Measurements from ENCODE around the gene CFAP61.

The CFAP61 gene

DNA sequence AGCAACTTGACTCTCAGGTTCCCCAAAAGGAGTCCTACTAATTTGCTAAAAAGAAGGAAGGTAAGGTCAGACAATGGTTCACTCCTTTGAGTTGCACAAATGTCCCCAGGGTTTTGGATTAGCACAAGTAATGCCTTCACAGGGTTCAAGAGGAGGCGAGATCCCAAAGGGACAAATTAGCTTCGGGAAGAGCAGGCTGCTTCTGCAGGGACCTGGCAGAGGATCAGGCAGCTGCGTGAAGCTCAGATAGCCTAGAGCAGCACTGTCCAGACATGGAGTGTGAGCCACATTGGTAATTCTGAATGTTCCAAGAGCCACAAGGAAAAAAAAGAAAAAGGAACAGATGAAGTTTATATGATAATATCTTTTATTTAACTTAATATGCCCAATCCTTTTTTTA is 115.4 kb downstream of the CFAP61 start:
- DNase-seq (ENCODE audit: low spot score), result no peak

DNA sequence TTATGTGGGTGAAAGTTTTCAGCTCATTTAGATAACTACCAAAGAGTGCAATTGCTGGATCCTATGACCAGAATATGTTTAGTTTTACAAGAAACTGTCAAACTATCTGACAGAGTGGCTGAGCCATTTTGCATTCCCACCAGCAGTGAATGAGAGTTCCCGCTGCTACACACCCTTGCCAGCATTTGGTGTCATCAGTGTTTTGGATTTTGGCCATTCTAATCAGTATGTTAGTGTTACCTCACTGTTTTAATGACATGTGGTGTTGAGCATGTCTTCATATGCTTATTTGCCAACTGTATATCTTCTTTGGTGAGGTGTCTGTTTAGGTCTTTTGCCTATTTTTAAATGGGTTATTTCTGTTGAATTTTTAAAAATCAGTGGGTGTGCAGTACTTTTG is 120.9 kb downstream of the CFAP61 start:
- DNase-seq (ENCODE audit: low spot score), result no peak

DNA sequence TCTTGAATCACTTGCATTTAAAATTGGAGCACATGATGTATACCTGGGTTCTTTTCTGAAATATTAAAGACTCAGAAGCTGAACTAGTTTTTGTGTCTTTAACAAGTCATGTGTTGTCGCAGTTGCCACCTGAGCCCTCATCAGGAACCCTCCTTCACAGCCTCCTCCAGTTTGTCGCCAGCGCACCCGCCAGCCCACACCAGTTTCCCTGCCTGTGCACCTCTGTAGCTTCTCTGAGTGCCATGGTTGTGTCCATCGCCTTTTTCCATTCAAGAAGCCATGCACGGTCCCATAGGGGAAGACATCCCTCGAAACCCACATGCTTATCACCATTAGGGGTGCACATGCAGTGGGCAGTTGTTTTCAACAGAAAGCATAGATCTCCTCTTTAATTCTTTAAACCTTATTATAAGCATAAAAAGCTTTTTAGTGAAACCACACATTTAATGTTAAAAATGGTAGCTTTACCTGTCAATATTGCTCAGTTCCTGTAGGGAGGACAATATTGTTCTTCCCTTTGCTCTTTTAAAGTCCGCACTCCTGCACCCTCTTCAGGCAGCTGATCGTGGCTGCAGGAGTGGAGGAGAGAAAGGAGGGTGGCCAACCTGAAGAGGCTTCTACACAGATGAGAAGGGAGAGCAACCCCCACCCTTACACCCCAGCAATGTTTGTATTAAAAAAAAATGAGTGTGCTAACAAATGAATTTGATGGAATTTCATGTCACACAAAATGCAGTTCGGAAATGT is 121.9 kb downstream of the CFAP61 start:
- DNase-seq (ENCODE audit: low spot score), result no peak

DNA sequence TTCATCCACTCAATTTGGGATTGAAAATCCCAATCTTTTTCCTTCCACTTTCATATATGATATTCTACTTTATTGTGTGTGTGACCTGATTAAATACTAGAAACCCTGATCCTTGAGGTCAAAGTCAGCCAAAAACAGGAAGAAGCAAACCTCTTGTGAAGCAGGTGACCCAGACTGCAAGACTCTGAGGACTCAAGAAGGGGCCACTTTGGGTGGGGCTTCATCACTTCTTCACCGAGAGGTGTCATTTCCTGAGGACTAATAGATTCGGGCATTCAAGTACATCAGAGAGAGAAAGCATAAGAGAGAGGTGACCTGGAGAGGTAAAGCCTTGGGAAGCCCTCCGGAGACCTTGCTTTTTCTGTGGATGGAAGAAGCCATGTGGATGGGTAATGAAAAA is 129.0 kb downstream of the CFAP61 start:
- DNase-seq (ENCODE audit: low spot score), result no peak

GRCh38 chr20:20184149-20184548 is 131.8 kb downstream of the CFAP61 start:
- no peak for DNase-seq (ENCODE audit: low spot score)

GRCh38 chr20:20184706-20185105 is 132.4 kb downstream of the CFAP61 start:
- DNase-seq (ENCODE audit: low spot score), result no peak

GRCh38 chr20:20188647-20189046 is 136.3 kb downstream of the CFAP61 start:
- no peak for DNase-seq (ENCODE audit: low spot score)

GRCh38 chr20:20192366-20192765 is 140.0 kb downstream of the CFAP61 start:
- no peak for DNase-seq (ENCODE audit: low spot score)

- DNase-seq (ENCODE audit: low spot score), result no peak
Measured at GRCh38 chr20:20195021-20195705, 142.8 kb downstream of the CFAP61 start.

DNA sequence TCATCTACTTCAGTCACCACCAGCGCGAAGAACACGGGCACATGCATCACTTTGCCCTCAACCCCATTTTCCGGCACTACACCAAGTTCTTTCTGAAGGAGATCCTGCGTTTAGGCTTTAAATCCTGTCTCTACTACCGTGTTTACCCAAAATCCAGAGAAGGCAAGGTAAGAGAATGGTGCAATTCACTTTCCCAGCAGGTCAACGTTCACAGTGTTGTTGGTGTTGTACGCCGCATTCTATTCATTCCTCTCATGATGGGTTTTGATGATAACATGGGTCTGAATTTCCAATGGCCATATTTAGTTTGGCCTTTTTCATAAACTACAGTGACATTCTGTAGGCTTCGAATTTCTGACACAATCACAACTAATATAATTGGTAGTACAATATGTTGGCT is 144.3 kb downstream of the CFAP61 start:
- no peak for DNase-seq (ENCODE audit: low spot score)

DNA sequence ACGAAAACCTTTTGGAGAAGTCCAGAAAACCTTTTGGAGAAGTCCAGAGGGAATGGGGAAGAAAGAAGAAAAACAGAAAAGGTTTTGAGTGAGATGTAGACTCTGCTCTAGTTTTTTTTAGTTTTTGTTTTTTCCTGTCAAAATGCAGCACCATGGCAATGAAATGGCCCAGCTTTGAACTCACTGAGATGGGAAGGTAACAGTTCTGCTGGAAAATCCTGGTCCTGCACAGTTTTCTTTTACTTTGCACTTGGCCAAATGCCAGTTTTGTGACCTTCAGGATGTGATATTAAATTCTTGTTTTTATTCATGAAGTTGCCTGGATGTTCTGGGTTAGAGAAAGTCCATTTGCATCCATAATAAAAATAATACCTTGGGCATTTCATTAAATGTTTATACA is 145.7 kb downstream of the CFAP61 start:
- DNase-seq (ENCODE audit: low spot score), result no peak

DNA sequence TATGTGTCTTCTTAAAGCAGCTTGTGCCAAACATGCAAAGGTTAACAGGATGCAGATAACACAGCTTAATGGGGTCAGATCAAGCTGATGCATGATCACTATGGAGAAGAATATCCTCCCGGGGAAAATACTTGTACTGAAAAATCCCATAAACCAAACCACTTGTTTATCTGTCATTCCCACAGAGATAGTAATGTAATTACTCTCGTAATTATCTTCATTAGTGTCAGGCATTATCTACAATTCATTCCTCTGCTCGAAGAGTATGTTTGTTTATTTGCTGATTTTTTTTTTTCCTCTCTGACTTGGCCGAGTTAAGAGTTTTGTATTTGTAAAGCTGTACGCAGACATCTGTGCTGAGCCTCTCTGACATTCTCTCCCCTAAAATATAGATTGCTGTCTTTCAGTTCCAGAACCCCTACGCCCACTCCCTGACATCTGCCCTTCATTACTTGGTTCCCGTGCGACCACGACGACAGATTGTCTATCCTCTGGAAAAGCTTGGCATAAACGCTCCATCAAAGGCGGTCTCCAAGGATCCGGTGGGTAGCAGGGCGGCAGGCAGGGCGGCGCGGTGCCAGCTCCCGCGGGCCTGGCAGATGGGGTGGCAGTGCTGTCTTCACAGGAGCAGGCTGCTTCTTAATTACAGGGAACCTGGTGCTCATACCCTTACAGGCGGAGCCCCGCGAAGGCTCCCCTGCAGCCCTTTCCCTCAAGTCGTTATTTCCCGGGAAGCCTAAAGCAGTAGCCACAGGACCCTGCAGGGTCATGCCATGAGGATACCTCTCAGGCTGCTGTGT is 147.2 kb downstream of the CFAP61 start:
- no peak for DNase-seq (ENCODE audit: low spot score)

- DNase-seq (ENCODE audit: low spot score), result no peak
Measured at GRCh38 chr20:20201124-20201523, 148.8 kb downstream of the CFAP61 start.

- no peak for DNase-seq (ENCODE audit: low spot score)
Measured at GRCh38 chr20:20201639-20202038, 149.3 kb downstream of the CFAP61 start.

DNA sequence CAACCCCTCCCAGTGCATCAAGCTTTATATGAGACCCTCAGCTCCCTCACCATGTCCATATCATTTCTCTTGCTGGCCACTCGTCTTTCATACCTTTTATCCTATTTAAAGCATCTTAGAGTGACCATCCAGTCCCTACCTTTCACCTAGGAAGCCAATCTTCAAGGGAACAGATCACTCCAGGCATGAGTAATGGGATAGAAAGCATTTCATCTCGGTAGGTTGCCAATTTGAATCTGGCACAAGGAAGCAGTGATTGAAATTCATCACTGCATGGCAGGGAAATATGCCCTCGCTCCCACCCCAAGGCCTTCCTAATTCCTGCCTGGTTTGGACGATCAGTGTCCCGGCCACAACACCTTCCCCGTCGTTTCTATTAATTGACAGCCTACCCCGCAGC is 150.4 kb downstream of the CFAP61 start:
- DNase-seq (ENCODE audit: low spot score), result no peak

DNA sequence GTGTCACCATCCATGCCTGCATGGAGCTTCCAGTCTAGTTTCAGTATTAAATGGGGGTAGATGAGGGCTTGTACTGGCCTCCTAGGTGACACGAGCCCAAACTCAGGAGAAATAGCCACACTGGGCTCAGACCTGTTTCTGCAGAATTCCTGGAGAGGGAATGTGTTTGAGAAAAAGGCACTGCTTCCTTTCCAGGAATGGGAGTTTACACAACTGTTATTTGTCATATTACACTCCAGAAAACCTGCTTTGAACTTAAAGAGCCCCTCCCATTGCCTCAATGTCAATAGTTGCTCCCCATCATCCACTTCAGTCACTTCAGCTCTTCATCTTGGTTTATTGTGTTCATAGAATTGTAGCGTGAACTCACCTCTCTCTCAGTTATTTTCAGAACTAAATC is 151.5 kb downstream of the CFAP61 start:
- no peak for DNase-seq (ENCODE audit: low spot score)

DNA sequence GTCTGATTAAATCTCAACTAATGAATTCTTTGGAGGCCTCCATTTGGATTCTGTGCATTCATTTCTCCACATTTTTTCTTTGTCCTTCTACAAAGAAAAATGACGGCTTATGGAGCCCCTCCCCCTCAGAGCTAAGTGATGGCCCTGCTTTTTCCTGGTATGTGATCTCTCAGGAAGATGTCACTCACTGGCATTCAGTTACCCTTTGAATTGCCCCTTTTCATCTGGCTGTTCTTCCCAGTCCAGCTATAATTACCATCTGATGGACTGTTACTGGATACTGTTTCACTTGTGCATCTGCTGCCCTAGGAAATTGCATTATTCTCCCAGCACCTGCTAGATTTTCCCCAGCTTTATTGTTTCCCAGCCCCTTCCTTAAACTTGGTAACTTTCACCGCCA is 151.9 kb downstream of the CFAP61 start:
- DNase-seq (ENCODE audit: low spot score), result no peak

GRCh38 chr20:20205141-20205861 is 153.0 kb downstream of the CFAP61 start:
- no peak for DNase-seq (ENCODE audit: low spot score)

GRCh38 chr20:20205862-20206236 is 153.5 kb downstream of the CFAP61 start:
- no peak for DNase-seq (ENCODE audit: low spot score)

DNA sequence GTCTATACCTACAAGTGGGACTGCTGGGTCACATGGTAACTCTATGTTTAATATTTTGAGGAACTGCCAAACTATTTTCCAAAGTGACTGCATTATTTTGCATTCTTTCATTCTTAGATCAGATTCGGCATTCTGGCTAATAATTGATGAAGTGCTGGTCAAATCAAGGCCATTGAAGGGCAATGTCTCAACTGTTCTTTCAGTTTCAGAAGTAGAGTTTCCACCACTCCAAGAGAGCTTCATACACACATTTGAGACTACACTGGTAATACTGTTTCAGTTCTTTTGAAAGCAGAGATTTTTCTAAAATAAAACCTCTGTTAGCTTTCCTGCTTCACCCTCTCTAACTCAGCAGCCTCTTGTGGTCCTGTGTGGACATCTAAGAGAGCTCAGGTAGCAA is 154.5 kb downstream of the CFAP61 start:
- no peak for DNase-seq (ENCODE audit: low spot score)

DNA sequence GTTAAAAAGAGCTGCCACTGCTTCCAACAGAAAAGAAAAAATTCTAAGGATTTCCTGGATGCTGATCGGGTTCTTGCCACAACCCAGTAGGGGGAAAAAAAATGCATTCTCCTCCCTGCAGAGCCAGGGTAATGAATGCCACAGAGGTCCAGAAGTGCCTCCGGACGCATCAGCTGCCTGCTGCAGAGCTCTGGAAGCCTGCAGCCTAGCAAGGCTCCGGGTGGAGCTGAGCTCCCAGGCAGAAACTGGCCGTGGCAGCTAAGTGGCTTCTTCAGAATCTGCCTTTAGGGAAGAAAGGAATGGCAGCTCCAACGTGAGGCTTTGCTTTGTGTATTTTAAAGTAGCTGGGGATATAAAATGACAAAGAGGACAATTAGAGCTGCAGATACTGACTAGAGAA is 155.0 kb downstream of the CFAP61 start:
- no peak for DNase-seq (ENCODE audit: low spot score)

DNA sequence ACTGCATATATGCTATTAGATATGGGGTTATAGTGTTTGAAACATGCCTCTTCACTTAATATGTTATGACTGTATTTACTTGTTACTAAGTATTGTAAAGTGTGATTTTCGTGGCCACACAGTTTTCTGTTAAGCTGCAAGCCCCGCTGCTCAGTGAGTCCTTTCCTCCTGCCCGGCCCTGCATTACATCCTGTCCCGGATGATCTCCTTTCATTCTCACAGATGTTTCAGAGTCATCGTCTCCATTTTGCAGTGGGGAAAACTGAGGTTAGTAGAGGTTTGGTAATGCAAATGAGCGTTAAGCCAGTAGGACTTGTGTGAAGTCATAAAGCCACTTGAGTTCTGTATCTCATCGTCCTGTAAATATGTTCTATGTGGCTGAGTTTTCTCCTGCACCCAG is 155.5 kb downstream of the CFAP61 start:
- no peak for DNase-seq (ENCODE audit: low spot score)

Data from AG08395 (cell line).